BLaER1 (cell line): Measurements from ENCODE around the gene UHRF1.
A peak's percentile ranks its signal among the peaks of the same experiment; 100 is the strongest.

ENCODE experiments used
- H3K27ac ChIP-seq: shearing (Covaris generic); formaldehyde crosslinking; 2 replicates; pipeline ENCODE4 v1.8.1; 2022
- H3K27me3 ChIP-seq: shearing (Covaris generic); formaldehyde crosslinking; 2 replicates; pipeline ENCODE4 v1.8.1; 2022
- H3K36me3 ChIP-seq: shearing (Covaris generic); formaldehyde crosslinking; 2 replicates; pipeline ENCODE4 v1.8.1; 2022
- H3K4me1 ChIP-seq: shearing (Covaris generic); formaldehyde crosslinking; 2 replicates; pipeline ENCODE4 v1.8.1; 2022
- H3K4me2 ChIP-seq: shearing (Covaris generic); formaldehyde crosslinking; 2 replicates; pipeline ENCODE4 v1.8.1; 2022
- H3K4me3 ChIP-seq: shearing (Covaris generic); formaldehyde crosslinking; 2 replicates; pipeline ENCODE4 v1.8.1; 2022
- H3K9ac ChIP-seq: shearing (Covaris generic); formaldehyde crosslinking; 2 replicates; pipeline ENCODE4 v1.8.1; 2022
- H3K9me3 ChIP-seq: shearing (Covaris generic); formaldehyde crosslinking; 2 replicates; pipeline ENCODE4 v1.8.1; 2022
- H4K20me1 ChIP-seq: shearing (Covaris generic); formaldehyde crosslinking; 2 replicates; pipeline ENCODE4 v1.8.1; 2022
- Cebpa-rat ChIP-seq: shearing (Covaris generic); IDR thresholded peaks from 2 replicates; pipeline ENCODE4 v1.8.1; 2022

Gene UHRF1

GRCh38 chr19:4911314-4911713 is 2.0 kb downstream of the UHRF1 start:
- Histone ChIP-seq H3K4me2 (peak overlapping the region; percentile 97), H3K4me3 (peak overlapping the region; percentile 94)

GRCh38 chr19:4911786-4912672 is 2.7 kb downstream of the UHRF1 start:
- Histone ChIP-seq H3K4me1 (peaks cover 72% of the 10 kb centered on the region), H3K9ac (peak overlapping the region; percentile 99)

More at GRCh38 chr19:4911314-4911713, 2.0 kb downstream of the UHRF1 start:
- no peak for TF ChIP-seq Cebpa-rat
- Histone ChIP-seq H3K9me3 (no peaks in the 10 kb centered on the region), H4K20me1 (peaks cover 59% of the 10 kb centered on the region), H3K4me1 (peaks cover 72% of the 10 kb centered on the region), H3K36me3 (peaks cover 60% of the 10 kb centered on the region), H3K9ac (peak overlapping the region; percentile 99), H3K27me3 (no peaks in the 10 kb centered on the region), H3K27ac (peak overlapping the region; percentile 96)

GRCh38 chr19:4913996-4914735 is 4.9 kb downstream of the UHRF1 start:
- Histone ChIP-seq H3K9me3 (no peaks in the 10 kb centered on the region), H3K4me1 (peaks cover 72% of the 10 kb centered on the region), H3K36me3 (peaks cover 89% of the 10 kb centered on the region), H3K27me3 (no peaks in the 10 kb centered on the region), H3K9ac (peak overlapping the region; percentile 99), H3K4me3 (peak overlapping the region; percentile 94), H4K20me1 (peaks cover 87% of the 10 kb centered on the region), H3K27ac (peak overlapping the region; percentile 96), H3K4me2 (peak overlapping the region; percentile 97)
- no peak for TF ChIP-seq Cebpa-rat

More at GRCh38 chr19:4911786-4912672, 2.7 kb downstream of the UHRF1 start:
- peak overlapping the region; percentile 97 for H3K4me2 ChIP-seq
- no peak for TF ChIP-seq Cebpa-rat
- peak overlapping the region; percentile 96 for H3K27ac ChIP-seq
- H4K20me1 ChIP-seq, result peaks cover 66% of the 10 kb centered on the region
- H3K27me3 ChIP-seq, result no peaks in the 10 kb centered on the region
- peak overlapping the region; percentile 94 for H3K4me3 ChIP-seq
- peaks cover 67% of the 10 kb centered on the region for H3K36me3 ChIP-seq
- H3K9me3 ChIP-seq, result no peaks in the 10 kb centered on the region

GRCh38 chr19:4914736-4915501 is 5.6 kb downstream of the UHRF1 start:
- Histone ChIP-seq H3K27ac (peak overlapping the region; percentile 96), H3K4me2 (peak overlapping the region; percentile 97), H4K20me1 (peaks cover 95% of the 10 kb centered on the region), H3K27me3 (no peaks in the 10 kb centered on the region), H3K9ac (peak overlapping the region; percentile 99), H3K4me1 (peaks cover 73% of the 10 kb centered on the region), H3K36me3 (peaks cover 96% of the 10 kb centered on the region), H3K9me3 (no peaks in the 10 kb centered on the region), H3K4me3 (peak overlapping the region; percentile 94)
- no peak for TF ChIP-seq Cebpa-rat

- Histone ChIP-seq H3K9ac (peak overlapping the region; percentile 99), H3K27ac (peak overlapping the region; percentile 96), H4K20me1 (peaks cover 99% of the 10 kb centered on the region), H3K4me3 (peak overlapping the region; percentile 94), H3K9me3 (no peaks in the 10 kb centered on the region), H3K36me3 (peaks cover 100% of the 10 kb centered on the region), H3K4me2 (peak overlapping the region; percentile 97), H3K27me3 (no peaks in the 10 kb centered on the region), H3K4me1 (peaks cover 89% of the 10 kb centered on the region)
- no peak for TF ChIP-seq Cebpa-rat
These were observed 7.2 kb downstream of the UHRF1 start for GRCh38 chr19:4916292-4917082.

GRCh38 chr19:4922530-4923275 is 13.4 kb downstream of the UHRF1 start:
- peaks cover 95% of the 10 kb centered on the region for H3K4me1 ChIP-seq
- H3K27me3 ChIP-seq, result no peaks in the 10 kb centered on the region
- no peak overlapping the region for H3K4me3 ChIP-seq
- peaks cover 99% of the 10 kb centered on the region for H3K36me3 ChIP-seq
- no peak for TF ChIP-seq Cebpa-rat
- peak overlapping the region; percentile 66 for H3K4me2 ChIP-seq
- H3K9ac ChIP-seq, result peak overlapping the region; percentile 55; the same call in 1 of the 2 replicates
- H3K27ac ChIP-seq, result peak overlapping the region; percentile 73
- no peaks in the 10 kb centered on the region for H3K9me3 ChIP-seq
- H4K20me1 ChIP-seq, result peaks cover 100% of the 10 kb centered on the region

- peak overlapping the region; percentile 66 for H3K4me2 ChIP-seq
These were observed 14.0 kb downstream of the UHRF1 start for GRCh38 chr19:4923276-4923747.

GRCh38 chr19:4929186-4929585 is 19.9 kb downstream of the UHRF1 start:
- H4K20me1 ChIP-seq, result peaks cover 100% of the 10 kb centered on the region
- no peaks in the 10 kb centered on the region for H3K9me3 ChIP-seq
- H3K9ac ChIP-seq, result no peak overlapping the region
- H3K4me3 ChIP-seq, result no peak overlapping the region
- peaks cover 75% of the 10 kb centered on the region for H3K4me1 ChIP-seq
- H3K27ac ChIP-seq, result peak overlapping the region; percentile 54; the same call in 1 of the 2 replicates
- no peaks in the 10 kb centered on the region for H3K27me3 ChIP-seq
- H3K36me3 ChIP-seq, result peaks cover 100% of the 10 kb centered on the region
- no peak for TF ChIP-seq Cebpa-rat
- no peak overlapping the region for H3K4me2 ChIP-seq

More at GRCh38 chr19:4923276-4923747, 14.0 kb downstream of the UHRF1 start:
- Histone ChIP-seq H3K36me3 (peaks cover 99% of the 10 kb centered on the region), H3K4me3 (no peak overlapping the region), H3K27me3 (no peaks in the 10 kb centered on the region), H3K9me3 (no peaks in the 10 kb centered on the region), H4K20me1 (peaks cover 100% of the 10 kb centered on the region), H3K4me1 (peaks cover 95% of the 10 kb centered on the region), H3K9ac (peak overlapping the region; percentile 55; the same call in 1 of the 2 replicates), H3K27ac (peak overlapping the region; percentile 73)
- TF ChIP-seq Cebpa-rat, result no peak
